ENCODE data around the gene CDIP1. TPM values are rescaled to one million over a fixed set of nuclear protein-coding genes. Genes with fewer than 3 reads are reported as not detected.

CDIP1 gene
- total RNA-seq, 3 donors from 2014 or later: 16.9 to 23.5 (median 19.6) TPM

- H3K36me3 ChIP-seq (ENCODE audit: low read depth): no peaks in the 10 kb centered on the region
- H3K9me3 ChIP-seq: no peaks in the 10 kb centered on the region
- no peak for DNase-seq
- intact Hi-C loops (cut with DNase I, micrococcal nuclease): no loop called here
- H3K4me3 ChIP-seq: no peak overlapping the region
- TF ChIP-seq CTCF (IDR thresholded peaks at IDR 0.05): no peak
- ATAC-seq: no peak
- H3K4me1 ChIP-seq (ENCODE audit: low read depth): no peaks in the 10 kb centered on the region
Measured at GRCh38 chr16:4566144-4566543, 27.6 kb upstream of the CDIP1 start.

- no peak for DNase-seq
- no peak for TF ChIP-seq CTCF (IDR thresholded peaks at IDR 0.05)
- no peaks in the 10 kb centered on the region for H3K36me3 ChIP-seq (ENCODE audit: low read depth)
- ATAC-seq: no peak
- no peaks in the 10 kb centered on the region for H3K4me1 ChIP-seq (ENCODE audit: low read depth)
- H3K9me3 ChIP-seq: no peaks in the 10 kb centered on the region
- intact Hi-C loops (cut with DNase I, micrococcal nuclease): no loop called here
- H3K4me3 ChIP-seq: no peak overlapping the region
Measured at GRCh38 chr16:4564661-4565267, 26.2 kb upstream of the CDIP1 start.

- DNase-seq (no peak), ATAC-seq (no peak)
- H3K9me3 ChIP-seq: no peaks in the 10 kb centered on the region
- intact Hi-C loops (cut with DNase I, micrococcal nuclease): no loop called here
- no peak overlapping the region for H3K4me3 ChIP-seq
- no peaks in the 10 kb centered on the region for H3K4me1 ChIP-seq (ENCODE audit: low read depth)
- no peak for TF ChIP-seq CTCF (IDR thresholded peaks at IDR 0.05)
- no peaks in the 10 kb centered on the region for H3K36me3 ChIP-seq (ENCODE audit: low read depth)
Measured at GRCh38 chr16:4561596-4561995, 23.0 kb upstream of the CDIP1 start.

GRCh38 chr16:4557973-4558372, 19.4 kb upstream of the CDIP1 start:
- H3K36me3 ChIP-seq (ENCODE audit: low read depth): no peaks in the 10 kb centered on the region
- no peak overlapping the region for H3K4me3 ChIP-seq
- no peaks in the 10 kb centered on the region for H3K4me1 ChIP-seq (ENCODE audit: low read depth)
- TF ChIP-seq CTCF (IDR thresholded peaks at IDR 0.05): no peak
- intact Hi-C loops (cut with DNase I, micrococcal nuclease): no loop called here
- no peak for ATAC-seq
- no peaks in the 10 kb centered on the region for H3K9me3 ChIP-seq
- DNase-seq: no peak

GRCh38 chr16:4556580-4556979, 18.0 kb upstream of the CDIP1 start:
- no peaks in the 10 kb centered on the region for H3K9me3 ChIP-seq
- intact Hi-C loops (cut with DNase I, micrococcal nuclease): no loop called here
- DNase-seq (no peak), ATAC-seq (no peak)
- H3K4me1 ChIP-seq (ENCODE audit: low read depth): no peaks in the 10 kb centered on the region
- no peaks in the 10 kb centered on the region for H3K36me3 ChIP-seq (ENCODE audit: low read depth)
- no peak for TF ChIP-seq CTCF (IDR thresholded peaks at IDR 0.05)
- H3K4me3 ChIP-seq: no peak overlapping the region

GRCh38 chr16:4556112-4556511, 17.5 kb upstream of the CDIP1 start, which contains the start of gene C16orf96:
C16orf96 (plus strand) TSS chr16:4556340; CDS start chr16:4556490, 150 bp downstream.
- intact Hi-C loops (cut with DNase I, micrococcal nuclease): no loop called here
- H3K36me3 ChIP-seq (ENCODE audit: low read depth): no peaks in the 10 kb centered on the region
- H3K4me3 ChIP-seq: no peak within 1 kb of the TSS
- H3K9me3 ChIP-seq: no peaks in the 10 kb centered on the region
- DNase-seq (no peak), ATAC-seq (no peak)
- no peaks in the 10 kb centered on the region for H3K4me1 ChIP-seq (ENCODE audit: low read depth)
- TF ChIP-seq CTCF (IDR thresholded peaks at IDR 0.05): no peak
